ENCODE measurements around the gene WDR47. TPM values are rescaled to one million over a fixed set of nuclear protein-coding genes. Genes with fewer than 3 reads are reported as not detected.

The WDR47 gene
- total and polyA plus RNA-seq, 2 of the 8 experiments (the other 6 are each of a cell fraction or from before 2014, with no cell fraction given): 1.9 to 6.7 TPM

DNA sequence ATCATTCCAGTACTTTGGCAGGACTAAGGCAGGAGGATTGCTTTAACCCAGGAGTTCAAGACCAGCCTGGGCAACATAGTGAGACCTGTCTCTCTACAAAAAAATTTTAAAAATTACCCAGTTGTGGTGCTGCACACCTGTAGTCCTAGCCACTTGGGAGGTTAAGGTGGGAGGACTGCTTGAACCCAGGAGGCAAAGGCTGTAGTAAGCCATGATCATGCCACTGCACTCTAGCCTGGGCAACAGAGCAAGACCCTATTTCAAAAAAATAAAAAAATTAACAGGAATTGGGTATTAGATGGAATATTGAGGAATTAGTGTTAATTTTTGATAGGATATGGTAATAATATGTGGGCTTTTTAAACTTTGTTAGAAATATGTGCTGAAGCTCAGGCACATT is 17.1 kb upstream of the WDR47 start:
- Histone ChIP-seq H3K27ac (ENCODE audit: low read depth, low read length) (no peak overlapping the region), H3K23ac (ENCODE audit: insufficient read length) (no peak overlapping the region), H3K36me3 (ENCODE audit: control insufficient read depth in 2 of 4, insufficient read depth in 4 of 4, low read length in 3 of 4) (peaks cover 0 to 8% (median 2%) of the 10 kb centered on the region in 4 experiments; a peak in 3 of 8 replicates), H4K91ac (replicated peaks; ENCODE audit: insufficient read length, low read length) (no peak overlapping the region), H2BK5ac (ENCODE audit: low read depth, low read length) (no peak overlapping the region), H2BK20ac (ENCODE audit: low read length) (no peak overlapping the region), H3K4me3 (ENCODE audit: extremely low read depth in 1 of 4, insufficient read depth in 2 of 4, low read depth in 3 of 4, low read length in 4 of 4) (no peak overlapping the region), H2BK120ac (replicated peaks; ENCODE audit: low read depth, low read length) (no peak overlapping the region), H2BK12ac (ENCODE audit: low read depth, low read length) (no peak overlapping the region), H3K4ac (replicated peaks; ENCODE audit: insufficient read length, low read depth, low read length) (no peak overlapping the region), H4K20me1 (replicated peaks in 1 of 2; ENCODE audit: control insufficient read depth in 1 of 2, insufficient read depth in 2 of 2, low read length in 2 of 2) (no peaks in the 10 kb centered on the region), H3K27me3 (replicated peaks in 1 of 4; ENCODE audit: control insufficient read depth in 3 of 4, extremely low read depth in 1 of 4, insufficient read depth in 3 of 4, low read length in 3 of 4) (no peaks in the 10 kb centered on the region), H3K4me1 (replicated peaks in 1 of 4; ENCODE audit: control insufficient read depth in 3 of 4, insufficient read depth in 4 of 4, low read length in 3 of 4) (no peaks in the 10 kb centered on the region), H3K23me2 (ENCODE audit: low read depth, low read length) (no peaks in the 10 kb centered on the region), H2BK15ac (ENCODE audit: low read length) (no peak overlapping the region), H3K79me1 (ENCODE audit: low read depth, low read length) (no peaks in the 10 kb centered on the region), H2AK5ac (ENCODE audit: low read depth, low read length) (no peak overlapping the region), H3K9ac (replicated peaks in 1 of 4; ENCODE audit: extremely low read depth in 1 of 4, low read depth in 3 of 4, low read length in 3 of 4) (no peak overlapping the region), H3K18ac (ENCODE audit: extremely low read depth, low read length) (no peak overlapping the region), H4K8ac (ENCODE audit: extremely low read depth, insufficient read depth, low read length) (no peak overlapping the region), H2AFZ (ENCODE audit: low read length) (no peak overlapping the region), H3K56ac (replicated peaks; ENCODE audit: insufficient read length, low read depth, low read length) (no peak overlapping the region), H3K79me2 (ENCODE audit: control insufficient read depth in 1 of 2, insufficient read depth in 2 of 2, low read length in 2 of 2) (no peaks in the 10 kb centered on the region), H4K5ac (ENCODE audit: insufficient read length, low read depth, low read length) (no peak overlapping the region), H3K9me3 (ENCODE audit: insufficient read depth in 2 of 2, low read depth in 1 of 2, low read length in 1 of 2) (no peaks in the 10 kb centered on the region), H3K4me2 (ENCODE audit: insufficient read depth in 1 of 2, low read depth in 2 of 2, low read length in 2 of 2) (no peak overlapping the region), H3K14ac (ENCODE audit: insufficient read length) (no peak overlapping the region)
- DNase-seq (ENCODE audit: low read depth in 1 of 2, low spot score in 2 of 2): no peak
- TF ChIP-seq POU5F1 (IDR thresholded peaks at IDR 0.05; ENCODE audit: low read depth, low read length): no peak
- TF ChIP-seq BRCA1 (IDR thresholded peaks at IDR 0.05; ENCODE audit: low read depth, low read length): no peak
- no peak for TF ChIP-seq TAF1 (IDR thresholded peaks at IDR 0.05; ENCODE audit: low read depth, low read length)
- no peak for TF ChIP-seq SP2 (IDR thresholded peaks at IDR 0.05; ENCODE audit: low read length)
- TF ChIP-seq, protein P1, sequence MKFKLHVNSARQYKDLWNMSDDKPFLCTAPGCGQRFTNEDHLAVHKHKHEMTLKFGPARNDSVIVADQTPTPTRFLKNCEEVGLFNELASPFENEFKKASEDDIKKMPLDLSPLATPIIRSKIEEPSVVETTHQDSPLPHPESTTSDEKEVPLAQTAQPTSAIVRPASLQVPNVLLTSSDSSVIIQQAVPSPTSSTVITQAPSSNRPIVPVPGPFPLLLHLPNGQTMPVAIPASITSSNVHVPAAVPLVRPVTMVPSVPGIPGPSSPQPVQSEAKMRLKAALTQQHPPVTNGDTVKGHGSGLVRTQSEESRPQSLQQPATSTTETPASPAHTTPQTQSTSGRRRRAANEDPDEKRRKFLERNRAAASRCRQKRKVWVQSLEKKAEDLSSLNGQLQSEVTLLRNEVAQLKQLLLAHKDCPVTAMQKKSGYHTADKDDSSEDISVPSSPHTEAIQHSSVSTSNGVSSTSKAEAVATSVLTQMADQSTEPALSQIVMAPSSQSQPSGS (IDR thresholded peaks at IDR 0.05; ENCODE audit: low read length): no peak
- no peak for TF ChIP-seq HDAC2 (IDR thresholded peaks at IDR 0.05; ENCODE audit: borderline replicate concordance in 1 of 2, low read depth in 2 of 2, low read length in 2 of 2)
- no peak for TF ChIP-seq GTF2F1 (IDR thresholded peaks at IDR 0.05; ENCODE audit: borderline replicate concordance, low read depth, low read length)
- TF ChIP-seq EP300 (IDR thresholded peaks at IDR 0.05; ENCODE audit: borderline replicate concordance in 1 of 2, low read depth in 2 of 2, low read length in 2 of 2): no peak
- ChIA-PET POLR2A (ENCODE audit: partially characterized antibody) (interaction anchor here (3.0 kb wide), 1 partner anchor 41 kb away, joined by 10 read pairs; no protein-coding TSS in a partner anchor), CTCF (ENCODE audit: partially characterized antibody) (interaction anchor here (1.1 to 1.2 kb wide), 2 partner anchors 51 to 53 kb away, joined by 3 to 5 read pairs; a partner anchor contains a TSS)
- no peak for FAIRE-seq
